GM21576 (cell line): ENCODE measurements around the gene FANCC.

Source experiments
- ATAC-seq: cut with Tn5 transposase; IDR thresholded peaks from one replicate; pipeline ENCODE4 v1.9.1; 2021; ENCODE audit warnings: mild to moderate bottlenecking, moderate library complexity; ENCODE audit not compliant: unreplicated experiment

The FANCC gene

GRCh38 chr9:95090023-95090791 is 227.3 kb downstream of the FANCC start:
- no peak for ATAC-seq

DNA sequence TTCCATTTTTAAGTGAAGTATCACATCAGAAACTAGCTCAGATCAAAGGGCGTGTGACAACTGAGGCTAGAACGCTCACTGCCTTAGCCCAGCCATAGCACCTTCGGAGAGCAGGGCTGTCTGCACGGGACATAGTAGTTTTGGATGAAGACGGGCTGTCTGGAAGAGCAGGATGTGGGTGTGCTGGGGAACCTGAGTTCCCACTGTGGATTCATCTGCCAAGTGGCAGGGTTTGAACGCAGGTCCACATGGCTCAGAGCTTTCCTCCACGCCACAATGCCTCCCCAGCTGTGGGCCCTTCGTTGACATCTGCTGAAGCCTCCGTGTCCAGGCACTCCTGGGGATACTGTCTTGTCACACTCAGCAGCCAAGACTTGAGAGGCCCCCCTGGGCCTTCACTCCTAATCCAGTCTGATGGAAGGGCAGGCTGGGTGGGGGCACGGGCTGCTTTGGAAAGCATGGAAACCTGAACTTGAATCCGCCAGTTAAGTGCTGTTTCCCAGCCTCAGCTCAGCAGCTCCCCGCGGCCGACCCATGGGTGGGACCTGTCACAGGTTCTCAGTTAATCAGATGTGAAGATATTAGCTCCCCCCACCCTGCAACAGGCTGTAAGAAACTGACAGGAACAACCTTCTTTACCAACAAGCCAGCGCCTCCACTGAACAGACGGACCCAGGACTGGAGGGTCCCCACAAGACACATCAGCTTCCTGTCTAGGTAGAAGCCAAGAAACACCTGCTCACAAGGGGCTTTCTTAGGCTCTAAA is 228.1 kb downstream of the FANCC start:
- no peak for ATAC-seq

GRCh38 chr9:95088421-95089161 is 228.9 kb downstream of the FANCC start:
- ATAC-seq, result no peak

GRCh38 chr9:95087659-95088242 is 229.8 kb downstream of the FANCC start:
- no peak for ATAC-seq

DNA sequence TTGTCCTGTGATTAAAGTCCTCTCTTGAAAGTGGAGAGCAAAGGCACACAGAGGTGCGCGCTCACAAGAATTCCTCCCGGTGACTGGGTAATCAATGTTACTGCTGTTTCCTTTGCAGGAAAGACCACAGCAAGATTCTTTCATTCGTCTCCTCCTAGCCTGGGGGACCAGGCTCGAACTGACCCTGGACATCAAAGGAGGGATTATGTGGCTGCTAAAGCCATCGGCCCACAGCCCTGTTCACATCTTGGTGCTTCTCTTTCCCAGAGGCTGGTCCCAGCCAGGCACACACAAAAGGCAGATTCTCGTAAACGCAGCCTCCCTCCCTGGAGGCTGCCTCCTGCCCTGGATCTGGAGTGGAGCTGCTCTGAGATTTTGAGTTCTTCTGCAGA is 230.9 kb downstream of the FANCC start:
- ATAC-seq, result no peak

DNA sequence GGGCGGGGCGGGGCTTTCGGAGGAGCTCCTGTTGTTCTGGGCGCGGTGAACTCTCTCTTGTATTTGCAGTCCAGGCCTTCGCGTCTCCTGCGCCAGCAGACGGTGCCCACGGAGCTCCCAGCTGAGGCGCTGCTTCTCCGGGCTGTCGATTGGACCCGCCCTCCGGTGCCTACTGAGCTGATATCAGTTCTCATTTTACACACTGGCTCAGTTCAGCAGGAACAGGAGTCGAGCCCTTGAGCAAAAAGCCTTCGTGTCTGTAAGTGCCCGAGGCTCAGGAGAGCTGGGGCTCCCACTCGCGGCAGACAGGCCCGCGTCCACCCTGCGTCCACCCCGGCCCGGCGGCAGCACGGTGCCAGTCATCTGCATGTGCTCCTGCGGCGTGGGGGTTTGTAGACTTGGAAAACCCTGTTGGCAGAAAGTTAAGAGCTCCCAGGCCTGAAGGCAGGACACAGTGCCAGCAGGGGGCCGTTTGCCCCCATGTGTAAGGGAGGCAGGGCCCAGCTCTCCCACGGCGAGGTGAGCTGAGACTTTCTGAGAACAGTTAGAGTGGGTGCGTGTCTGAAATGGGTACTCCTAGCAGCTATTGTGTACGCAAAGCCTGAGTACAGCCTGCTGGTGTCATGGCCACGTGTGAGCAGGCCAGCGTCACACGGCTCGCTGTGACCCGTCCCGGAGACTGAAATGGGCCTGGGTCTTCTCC is 231.5 kb downstream of the FANCC start:
- no peak for ATAC-seq

GRCh38 chr9:95085036-95085770 is 232.3 kb downstream of the FANCC start:
- no peak for ATAC-seq

DNA sequence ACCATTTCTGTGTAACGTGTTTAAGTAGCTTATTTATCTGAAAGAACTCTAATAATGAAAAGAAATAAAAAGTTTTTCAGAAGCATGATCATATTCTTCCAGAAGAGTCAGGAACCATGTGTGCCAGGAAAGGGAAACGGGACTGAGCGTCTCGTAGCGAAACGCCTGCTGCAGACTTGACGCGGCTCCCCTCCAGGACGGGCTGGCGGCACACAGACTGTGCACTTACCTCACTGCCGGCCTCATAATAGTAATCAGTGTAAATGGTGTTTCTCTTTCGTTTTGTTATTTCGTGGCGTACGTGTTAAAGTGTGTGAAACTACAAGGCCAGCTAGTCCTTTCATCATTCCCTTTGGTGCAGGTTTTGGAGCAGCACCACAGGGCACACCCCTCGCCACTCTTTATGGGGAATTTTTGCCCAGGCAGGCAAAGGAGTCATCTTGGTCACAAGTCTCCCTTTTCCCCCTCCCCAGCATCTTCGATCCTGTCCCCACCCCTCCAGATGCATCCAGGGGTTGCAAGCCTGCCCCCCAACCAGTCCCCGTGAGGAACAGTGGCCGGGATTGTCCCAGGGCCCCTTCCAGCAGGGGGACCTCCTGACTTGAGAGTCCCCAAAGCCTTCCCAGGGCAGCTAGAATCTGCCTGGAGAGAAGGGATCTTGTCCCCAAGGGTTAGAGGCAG is 233.1 kb downstream of the FANCC start:
- ATAC-seq, result no peak

DNA sequence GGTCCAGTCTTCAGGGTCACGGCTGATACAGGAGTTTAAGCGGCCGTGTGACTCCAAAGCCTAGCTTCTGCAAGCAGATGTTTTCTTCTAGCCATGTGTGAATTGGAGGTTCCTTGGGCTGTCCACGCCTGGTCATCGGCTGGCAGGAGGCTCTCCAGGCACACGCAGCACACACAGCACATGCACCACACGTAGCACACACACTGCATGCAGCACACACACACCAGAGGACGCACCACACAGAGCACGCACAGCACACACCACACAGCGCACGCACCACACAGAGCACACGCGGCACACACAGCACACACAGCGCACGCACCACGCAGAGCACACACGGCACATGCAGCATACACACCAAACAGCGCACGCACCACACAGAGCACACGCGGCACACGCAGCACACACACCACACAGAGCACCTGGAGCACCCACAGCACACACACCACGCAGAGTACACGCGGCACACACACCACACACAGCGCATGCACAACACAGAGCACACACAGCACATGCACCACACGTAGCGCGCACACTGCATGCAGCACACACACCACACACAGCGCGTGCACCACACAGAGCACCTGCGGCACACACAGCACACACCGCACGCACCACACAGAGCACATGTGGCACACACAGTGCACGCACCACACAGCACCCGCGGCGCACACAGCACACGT is 234.3 kb downstream of the FANCC start:
- no peak for ATAC-seq

DNA sequence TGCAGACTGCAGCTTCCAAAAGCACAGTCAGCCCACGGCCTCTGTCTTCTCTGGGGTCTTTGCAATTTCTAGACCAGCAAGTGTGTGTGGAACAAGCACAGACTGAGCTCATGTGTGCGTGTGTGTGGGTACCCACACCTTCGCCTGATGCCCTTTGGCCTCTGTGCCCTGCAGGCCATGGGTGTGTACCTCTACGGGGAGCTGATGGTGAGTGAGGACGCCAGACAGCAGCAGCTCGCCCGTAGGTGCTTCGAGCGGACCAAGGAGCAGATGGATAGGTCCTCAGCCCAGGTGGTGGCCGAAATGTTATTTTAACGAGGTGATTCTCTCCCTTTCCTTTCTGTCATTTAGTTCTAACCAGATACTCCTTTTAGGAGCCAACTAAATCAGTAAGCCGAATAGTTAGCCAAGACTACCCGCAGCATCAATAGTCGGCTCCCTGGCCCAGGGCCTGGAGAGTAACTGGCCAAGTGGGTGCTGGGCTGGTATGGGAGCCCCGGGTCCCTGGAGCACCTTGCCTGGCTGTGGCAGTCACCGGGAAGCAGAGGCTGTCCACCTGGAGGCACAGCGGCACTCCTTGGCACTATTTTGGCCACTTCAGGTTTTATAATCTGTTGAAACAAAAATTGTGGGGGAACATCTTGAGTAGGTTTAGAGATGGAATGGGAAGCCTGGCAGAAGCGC is 235.0 kb downstream of the FANCC start:
- no peak for ATAC-seq

DNA sequence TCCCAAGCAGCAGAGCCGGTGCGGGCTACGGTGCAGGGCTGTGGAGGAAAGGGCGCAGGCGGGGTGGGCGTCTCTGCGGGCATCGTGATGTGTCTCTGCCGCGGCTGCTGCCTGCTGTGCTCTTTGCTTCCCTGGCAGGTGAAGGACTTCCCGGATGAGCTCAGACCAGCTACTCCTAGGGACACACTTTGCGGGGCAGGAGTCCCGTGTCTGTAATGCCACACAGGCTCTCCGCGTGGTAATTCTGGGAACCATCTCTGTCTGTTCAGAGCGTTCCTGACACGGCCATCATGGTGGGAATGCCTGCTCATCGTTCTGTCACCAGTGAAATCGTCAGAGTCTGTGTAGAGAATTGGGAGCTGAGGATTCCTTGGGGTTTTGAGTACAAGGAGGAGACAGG is 235.5 kb downstream of the FANCC start:
- ATAC-seq, result no peak

GRCh38 chr9:95080961-95081647 is 236.4 kb downstream of the FANCC start:
- ATAC-seq, result no peak

- no peak for ATAC-seq
Observed at GRCh38 chr9:95079461-95079860, 238.0 kb downstream of the FANCC start.

- ATAC-seq, result no peak
Observed at GRCh38 chr9:95078939-95079338, 238.6 kb downstream of the FANCC start.

- no peak for ATAC-seq
Observed at GRCh38 chr9:95078511-95078910, 239.0 kb downstream of the FANCC start.

GRCh38 chr9:95077766-95078370 is 239.6 kb downstream of the FANCC start:
- ATAC-seq, result no peak

- no peak for ATAC-seq
Observed at GRCh38 chr9:95077053-95077765, 240.3 kb downstream of the FANCC start.
